Fibroblast of skin of left biceps (primary cell): ENCODE data around the gene ELMOD1.

Experiments
- DNase-seq, 2 experiments: peaks; one replicate each; pipeline ENCODE4 v3.0.0-alpha.2; 2013; ENCODE audit warnings: low read depth in 2 of 2

ELMOD1 gene

DNA sequence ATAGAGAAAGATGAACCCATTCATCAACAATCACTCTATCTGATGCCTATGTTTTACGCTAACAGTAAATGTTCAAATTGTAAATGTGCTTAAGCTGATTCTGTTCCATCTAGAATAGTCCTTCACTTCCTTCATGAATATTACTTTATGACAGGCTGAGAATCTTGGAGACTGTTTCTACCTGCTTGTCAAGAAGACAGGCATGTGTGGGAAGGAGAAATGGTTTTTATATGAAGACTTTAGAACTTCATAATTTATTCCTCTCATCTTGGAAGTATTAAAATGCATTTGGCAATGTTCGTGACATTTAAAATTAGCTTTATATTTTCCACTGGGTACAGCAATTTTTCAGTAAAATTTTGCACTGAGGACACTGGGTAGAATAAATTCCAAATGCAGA is 41.0 kb downstream of the ELMOD1 start:
- DNase-seq, result no peak

DNA sequence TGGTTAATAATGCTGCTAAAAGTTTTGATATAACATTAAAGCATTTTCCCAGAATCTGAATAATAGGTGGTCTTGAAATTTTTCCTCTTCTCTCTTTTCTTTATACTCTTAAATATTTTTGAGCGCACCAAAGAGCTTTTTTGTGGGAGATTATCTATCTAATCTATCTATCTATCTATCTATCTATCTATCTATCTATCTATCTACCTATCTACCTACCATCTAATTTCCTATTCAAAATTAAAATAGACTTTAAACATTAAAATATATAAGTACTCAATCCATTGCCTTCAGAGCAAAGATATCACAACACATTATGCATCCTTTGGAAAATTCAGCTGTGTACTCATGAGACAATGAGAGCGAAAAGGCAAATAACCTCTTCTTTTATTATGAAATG is 55.8 kb downstream of the ELMOD1 start:
- DNase-seq, result no peak

DNA sequence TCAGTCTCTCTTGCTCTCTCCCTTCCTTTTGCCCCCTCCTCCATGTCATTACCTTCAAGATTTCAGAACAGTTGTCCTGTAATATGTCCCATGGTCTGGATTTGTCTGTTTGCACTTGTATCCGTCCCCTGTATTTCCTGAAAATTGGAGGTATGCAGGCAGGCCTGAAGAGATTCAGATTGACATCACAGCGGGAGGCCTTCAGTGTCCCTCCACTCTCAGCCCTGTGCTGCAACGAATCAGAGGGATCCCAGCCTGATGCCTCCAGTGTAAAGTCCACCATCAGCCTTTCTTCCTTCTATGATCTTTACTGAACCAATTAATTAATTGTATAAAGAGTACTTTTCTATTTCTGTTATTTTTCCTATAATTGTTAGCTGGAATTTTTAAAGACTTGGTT is 57.3 kb downstream of the ELMOD1 start:
- no peak for DNase-seq

DNA sequence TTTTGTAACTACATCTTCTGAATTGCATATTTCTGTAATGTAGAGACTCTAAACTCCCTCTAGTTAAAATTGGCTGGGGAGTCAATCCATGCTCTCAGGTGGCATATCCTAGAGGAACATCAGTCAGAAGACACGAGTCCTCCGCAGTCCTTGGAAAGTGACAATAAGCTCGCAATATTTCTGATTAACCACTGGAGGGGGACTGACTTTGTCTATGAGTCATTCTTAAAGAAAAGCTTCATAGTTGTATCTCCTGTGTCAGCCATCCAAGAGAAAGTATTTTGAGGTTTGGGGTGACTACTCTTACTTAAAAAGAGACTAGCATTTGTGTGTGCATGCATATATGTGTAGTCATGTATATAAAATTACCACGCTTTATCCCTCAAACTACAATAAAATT is 60.7 kb downstream of the ELMOD1 start:
- no peak for DNase-seq

DNA sequence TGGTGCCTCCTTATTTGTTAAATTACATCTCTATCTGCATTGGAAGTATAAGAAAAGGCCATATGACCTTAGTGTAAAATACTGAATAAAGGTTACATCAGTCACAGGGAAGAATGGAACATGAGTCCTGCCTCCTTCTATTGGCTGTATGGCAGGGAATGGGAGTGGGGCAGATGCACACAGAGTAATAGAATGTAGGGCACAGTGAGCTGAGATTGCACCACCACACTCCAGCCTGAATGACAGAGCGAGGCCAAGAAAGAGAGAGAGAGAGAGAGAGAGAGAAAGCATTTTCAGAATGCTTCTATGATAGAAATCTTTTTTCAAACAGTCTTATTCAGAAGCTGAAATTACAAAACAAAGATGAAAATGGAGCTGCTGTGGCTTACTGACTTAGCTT is 62.1 kb downstream of the ELMOD1 start:
- DNase-seq, result no peak

DNA sequence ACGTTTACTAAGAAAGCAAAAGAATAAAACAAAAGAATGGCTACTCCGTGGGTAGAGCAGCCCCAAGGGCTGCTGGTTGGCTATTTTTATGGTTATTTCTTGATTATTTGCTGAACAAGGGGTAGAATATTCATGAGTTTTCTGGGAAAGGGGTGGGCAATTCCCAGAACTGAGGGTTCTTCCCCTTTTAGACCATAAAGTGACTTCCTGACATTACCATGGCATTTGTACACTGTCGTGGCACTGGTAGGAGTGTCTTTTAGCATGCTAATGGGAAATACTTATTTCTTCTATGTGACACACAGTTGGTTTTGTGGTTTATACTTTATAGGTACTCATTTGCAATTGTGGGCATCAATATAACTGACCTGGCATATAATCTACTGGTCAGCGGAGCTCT is 64.7 kb downstream of the ELMOD1 start:
- DNase-seq, result no peak

DNA sequence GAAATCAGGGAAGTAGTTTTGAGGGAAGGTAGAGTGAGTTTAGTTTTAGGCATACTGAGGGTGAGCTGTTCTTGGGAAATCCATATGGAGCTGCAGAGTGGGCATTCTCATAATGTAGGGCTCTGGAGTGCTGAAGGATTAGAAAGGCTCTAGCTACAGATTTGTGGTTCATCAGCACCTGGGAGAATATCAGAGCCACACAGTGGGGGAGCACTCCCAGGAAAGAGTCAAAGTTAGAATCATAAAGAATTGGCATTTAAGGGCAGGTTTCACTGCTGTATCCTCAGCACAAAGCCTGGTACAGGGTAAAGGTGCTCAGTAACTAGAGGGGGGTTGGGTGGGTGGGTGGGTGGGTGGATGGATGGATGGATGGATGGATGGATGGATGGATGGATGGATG is 68.4 kb downstream of the ELMOD1 start:
- no peak for DNase-seq

DNA sequence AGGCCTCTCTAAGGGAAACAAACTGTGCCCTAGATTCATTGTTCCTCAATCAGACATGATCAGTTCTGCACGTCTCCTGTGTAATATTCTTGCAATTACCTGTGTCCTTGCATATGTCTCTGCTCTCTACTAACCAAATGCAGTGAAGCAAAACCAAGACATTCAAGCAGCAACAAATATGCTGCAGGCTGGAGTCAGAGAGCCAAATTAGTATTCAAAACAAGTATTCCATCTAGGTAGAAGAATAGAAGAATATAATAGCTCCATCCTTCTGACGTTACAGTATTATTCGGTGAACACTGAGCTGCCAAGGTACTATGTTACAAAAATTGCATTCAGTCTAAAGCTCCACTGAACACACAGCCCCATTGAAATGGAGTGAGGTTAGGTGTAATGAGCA is 69.1 kb downstream of the ELMOD1 start:
- DNase-seq, result no peak

DNA sequence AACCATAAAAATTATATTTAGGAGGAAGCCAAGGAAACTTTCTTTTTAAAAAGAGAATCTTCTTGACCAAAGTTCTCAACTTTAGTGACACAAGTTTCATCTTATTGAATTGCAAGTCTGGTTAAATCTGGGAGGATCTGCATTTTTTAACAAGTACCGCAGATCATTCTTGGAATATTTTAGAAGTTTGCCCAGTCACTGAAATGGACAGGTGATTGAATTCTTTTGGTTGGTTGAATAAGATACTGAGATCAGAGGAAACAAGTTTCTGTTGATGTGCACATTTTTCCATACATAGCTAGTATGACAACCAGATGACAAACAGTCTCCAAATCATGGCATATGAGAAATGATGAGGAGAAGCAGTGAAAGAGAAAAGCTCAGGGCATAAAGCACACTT is 70.7 kb downstream of the ELMOD1 start:
- DNase-seq, result no peak

DNA sequence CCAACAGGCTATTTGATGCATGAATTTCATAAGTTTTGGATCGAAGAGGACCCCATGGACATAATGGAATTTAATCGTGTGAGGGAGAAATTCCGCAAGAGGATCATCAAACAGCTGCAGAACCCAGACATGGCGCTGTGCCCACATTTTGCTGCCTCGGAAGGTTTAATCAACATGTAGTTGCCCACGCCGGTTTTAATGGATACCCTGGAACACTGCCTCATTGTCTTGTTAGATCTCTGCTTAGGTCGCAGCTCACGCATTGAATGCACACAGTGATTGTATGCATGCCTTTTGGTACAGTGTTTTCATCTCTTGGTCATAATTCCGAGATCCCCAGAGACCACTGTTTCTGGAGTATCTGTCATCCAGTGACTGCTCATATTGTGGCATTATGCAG is 74.1 kb downstream of the ELMOD1 start:
- DNase-seq, result no peak

DNA sequence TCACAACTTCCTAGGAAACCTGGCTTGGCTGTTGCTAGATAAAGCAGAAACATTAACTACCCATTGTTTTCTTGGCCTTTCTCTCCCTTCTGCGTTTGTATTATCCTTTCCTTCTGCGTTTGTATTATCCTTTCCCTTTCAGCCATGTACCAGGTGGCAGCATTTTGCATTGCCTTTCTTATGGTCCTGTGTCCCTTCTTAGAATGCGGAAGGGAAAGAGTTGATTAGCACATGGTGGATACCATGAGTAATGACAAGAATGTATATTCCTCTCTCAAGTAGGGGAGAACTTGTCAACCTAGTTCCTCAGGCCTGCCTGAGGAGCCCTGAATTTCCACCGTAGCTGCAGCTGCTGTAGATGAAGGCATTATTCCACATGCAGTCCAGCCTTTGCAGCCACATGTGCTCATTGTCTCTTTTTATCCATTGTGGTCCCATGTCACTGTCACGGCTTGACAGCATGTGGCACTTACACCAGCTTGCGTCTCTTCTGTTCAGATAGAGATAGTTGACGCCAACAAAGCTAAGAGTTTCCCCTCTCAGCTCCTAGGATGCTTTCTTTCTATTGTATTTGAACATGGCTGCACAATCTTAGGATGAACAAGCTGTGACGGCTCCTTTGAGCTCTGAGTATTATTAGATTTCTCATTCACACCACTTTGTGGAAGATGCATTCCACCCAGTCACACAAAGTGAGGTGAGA is 76.1 kb downstream of the ELMOD1 start:
- DNase-seq, result no peak

DNA sequence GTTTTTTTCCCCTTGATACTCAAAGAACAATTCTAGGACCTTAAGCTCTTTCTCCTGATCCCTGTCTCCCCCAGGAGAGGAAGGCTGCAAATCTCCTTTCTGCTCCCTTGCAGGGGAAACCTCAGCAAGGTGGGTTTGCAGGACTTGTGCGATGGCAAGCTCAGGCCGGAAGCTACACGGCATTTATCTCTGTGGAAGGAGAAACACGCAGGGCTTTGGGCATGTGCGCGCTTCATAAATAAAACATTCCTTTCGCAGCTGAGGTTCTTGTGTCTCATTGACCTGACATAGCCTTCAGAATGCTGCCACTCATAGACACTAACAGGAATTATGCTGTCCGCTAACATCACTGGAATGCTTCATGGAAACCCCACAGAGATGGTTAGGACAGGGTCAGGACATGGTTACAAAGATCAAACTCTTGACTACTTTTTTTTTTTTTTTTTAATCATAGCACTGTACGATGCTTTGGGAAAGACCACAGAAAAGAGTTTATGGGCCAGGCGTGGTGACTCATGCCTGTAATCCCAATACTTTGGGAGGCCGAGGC is 78.3 kb downstream of the ELMOD1 start:
- DNase-seq, result no peak

DNA sequence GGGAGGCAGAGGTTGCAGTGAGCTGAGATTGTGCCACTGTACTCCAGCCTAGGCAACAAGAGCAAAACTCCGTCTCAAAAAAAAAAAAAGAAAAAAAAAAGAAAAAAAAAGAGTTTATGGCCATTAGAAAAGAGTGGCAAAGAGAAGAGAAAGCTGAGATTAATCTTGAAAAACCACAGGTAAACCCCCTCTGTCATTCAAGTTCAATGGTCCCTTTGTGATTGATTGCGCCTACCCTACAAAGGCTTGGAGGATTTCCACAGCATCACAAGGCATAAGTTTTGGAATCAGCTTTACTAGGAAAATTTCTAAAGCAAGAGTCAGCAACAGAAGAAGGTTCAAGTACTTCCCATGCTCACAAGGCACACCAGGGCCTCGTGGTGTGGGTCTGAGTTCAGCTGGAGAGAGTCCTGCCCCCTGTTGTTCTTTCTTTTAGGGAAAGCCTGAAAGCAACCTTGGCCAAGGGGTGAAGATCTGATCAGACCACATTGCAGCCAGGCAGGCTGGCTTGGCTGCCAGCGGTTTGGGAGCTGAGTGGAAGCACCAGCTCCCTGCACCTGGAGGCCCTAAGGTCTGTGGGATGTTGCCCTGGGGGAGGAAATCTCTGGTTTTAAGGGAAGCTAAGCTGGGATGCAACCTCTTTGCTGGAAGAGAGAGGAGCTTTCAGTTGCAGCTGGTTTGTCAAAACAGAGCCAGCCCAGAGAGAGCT is 79.1 kb downstream of the ELMOD1 start:
- DNase-seq, result no peak

DNA sequence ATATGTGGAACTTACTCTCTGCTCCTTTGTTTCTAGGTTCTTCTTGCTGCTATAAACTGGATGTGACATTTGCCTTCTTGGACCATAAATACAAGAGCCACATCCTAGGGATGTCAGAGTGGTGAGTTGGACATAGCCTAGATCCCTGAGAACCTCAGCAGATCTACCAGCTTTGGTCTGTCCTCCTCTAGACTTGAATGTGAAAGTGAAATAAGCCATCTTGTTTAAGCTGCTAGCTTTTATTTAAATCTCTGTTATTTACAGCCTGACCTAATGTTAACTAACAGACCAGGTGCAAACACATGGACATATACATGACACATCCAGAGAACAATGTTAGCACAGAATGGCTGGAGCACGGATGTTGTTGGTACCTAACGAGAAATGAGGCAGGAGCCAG is 85.0 kb downstream of the ELMOD1 start:
- DNase-seq, result no peak

DNA sequence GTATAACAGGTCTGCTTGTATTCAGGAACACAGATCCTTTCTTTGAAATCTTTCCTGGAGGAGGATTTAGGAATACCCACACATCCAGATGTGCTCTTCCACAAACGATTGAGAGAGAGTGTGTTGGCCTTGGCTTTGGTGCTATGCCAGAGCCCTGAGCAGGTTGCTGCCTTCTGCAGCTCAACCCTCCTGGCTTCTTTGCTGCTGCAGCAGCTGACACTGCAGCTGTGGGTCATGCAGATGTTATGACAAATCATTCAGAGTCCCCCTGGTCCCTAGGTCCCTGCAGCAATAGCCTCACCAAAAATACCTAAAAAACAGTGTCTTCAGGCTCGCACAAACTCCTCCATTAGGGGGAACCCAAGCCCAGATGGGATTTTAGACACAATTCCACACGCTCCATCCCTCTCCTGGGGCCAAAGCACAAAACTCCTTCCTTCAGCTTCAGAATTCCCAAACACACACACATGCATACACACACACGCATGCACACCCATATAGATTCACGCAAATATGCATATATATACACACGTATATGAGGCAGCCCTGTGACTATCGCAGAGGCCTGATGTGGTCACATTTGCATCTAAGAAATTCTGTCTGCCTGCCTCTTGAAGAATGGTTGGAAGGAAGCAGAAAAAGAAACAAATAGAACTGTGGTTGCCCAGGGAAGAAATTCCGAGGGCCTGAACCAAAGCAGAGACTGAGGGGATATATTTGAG is 85.5 kb downstream of the ELMOD1 start:
- no peak for DNase-seq

DNA sequence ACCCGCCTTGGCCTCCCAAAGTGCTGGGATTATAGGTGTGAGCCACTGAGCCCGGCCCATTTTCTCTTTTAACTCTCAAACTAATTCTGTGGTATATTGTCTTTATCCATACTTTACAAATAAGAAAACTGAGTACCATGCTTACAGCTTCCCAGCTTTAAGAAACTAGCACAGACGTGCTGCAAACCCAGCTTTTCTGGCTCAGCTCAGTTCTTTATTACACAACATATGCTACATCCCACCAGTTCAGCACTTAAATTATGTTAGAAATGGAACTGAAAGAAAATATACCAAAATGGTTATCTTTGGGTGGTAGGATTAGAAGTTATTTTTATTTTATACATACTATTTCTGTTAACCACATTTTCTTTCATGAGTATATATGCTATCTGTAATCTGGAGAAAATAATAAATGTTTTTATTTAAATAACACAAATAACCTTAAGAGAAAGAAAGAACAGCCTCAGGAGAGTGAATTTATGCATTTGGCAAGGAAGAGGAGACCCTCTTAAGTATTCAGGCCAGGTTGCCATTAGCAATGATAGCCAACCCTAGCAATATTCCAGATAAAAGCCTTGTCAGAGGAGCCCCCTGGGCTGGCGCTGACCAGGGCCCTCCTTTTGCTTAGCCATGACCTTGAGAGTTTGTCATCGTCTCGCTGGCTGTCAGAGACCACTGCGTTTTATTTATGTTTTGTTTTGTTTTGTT is 87.1 kb downstream of the ELMOD1 start:
- no peak for DNase-seq

DNA sequence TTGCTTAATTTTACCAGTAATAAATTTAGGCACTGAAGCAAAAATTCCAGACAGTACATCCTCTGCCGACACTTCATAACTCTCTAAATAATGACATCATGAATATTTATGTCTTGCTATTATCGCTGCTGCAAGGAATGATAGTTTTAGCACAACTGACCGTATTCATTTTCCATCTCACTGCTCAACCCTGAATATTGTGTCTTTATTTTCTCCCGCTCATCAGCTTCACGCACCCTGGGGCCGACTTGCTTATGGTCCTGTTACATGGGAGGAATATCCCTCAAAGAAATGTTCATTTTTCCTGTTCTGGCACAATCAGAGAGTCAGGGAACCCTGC is 87.7 kb downstream of the ELMOD1 start:
- no peak for DNase-seq

DNA sequence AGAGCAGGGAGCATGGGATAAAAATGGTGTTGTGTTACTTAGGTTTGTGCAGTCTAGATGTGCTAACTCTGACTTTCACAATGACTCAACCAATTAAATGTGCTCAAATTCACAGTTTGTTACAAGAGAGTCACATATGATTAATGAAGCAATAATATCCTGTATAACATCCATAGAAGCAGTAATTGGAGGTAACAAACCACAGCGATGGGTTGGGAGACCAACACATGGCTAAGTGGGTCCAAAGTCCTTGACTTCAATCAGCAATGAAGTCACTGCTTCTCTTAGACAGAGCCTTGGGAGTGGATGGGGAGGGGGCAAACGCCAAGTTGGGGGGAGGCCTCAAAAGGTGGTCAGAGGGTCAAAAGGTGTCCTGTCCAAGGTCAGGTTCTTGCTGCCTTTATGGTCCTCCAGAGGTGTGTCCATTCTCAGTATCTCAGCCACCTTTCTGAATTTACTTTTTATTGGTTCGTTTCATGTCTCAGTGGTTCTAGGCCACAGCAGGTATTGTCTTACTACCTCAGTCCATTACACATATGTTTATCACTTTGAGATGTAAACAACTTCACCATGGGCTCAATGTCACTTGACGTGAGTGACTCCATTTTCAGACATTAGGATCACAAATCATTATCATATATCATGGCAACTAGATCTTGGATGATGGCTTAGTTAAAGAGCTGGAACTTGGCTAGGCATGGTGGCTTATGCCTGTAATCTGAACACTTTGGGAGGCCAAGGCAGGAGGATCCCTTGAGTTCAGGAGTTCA is 88.5 kb downstream of the ELMOD1 start:
- no peak for DNase-seq

DNA sequence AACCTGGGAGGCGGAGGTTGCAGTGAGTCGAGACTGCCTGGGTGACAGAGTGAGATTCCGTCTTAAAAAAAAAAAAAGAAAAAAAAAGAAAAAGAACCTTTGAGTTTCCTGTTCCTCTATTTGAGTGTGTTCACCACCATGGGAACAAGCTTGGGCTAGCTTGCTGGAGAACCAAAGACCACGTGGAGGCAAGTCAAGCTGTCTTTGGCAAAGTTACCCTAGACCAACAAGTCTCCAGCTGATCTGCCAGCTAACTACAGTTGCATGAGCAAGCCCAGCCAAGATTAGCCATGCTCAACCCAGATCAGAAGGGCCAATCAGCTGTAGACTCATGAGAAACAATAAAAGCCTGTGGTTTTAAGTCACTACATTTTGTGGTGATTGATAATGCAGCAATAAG is 91.2 kb downstream of the ELMOD1 start:
- no peak for DNase-seq

DNA sequence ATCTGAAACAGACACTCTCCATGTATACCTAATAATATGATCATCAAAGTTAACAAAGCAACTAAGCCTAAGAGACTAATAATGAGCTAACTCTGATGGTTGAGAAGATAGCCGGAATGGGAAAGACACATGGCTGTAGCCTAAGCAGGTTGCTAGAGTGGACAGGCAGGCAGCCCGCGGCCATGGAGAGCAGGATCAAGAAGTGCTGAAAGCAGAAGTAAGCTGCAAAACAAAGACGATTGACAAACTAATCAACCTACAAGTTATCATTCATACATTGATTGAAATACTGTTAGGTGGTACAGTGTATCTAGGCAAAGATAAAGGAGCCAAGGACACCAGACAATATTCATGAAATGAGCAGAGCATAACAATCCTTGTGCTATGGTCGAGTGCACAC is 91.6 kb downstream of the ELMOD1 start:
- DNase-seq, result no peak

DNA sequence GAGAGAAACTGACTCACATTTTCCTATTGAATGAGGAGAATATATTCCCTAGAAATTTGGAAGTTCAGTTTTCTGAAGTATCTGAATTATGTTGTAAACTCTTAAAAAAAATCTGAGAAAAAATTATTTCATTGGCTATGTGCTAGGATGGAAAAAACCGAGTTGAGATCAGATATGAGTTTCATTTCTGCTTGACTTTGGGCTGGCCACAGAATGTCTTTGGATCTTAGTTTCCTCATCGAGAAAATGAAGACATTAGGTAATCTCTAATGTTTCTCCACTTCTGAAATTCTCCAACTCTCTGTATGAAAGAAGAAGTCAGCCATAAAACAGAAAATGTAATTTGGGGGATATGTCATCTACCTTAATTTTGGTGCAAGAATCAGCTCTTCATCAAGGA is 92.1 kb downstream of the ELMOD1 start:
- DNase-seq, result no peak

DNA sequence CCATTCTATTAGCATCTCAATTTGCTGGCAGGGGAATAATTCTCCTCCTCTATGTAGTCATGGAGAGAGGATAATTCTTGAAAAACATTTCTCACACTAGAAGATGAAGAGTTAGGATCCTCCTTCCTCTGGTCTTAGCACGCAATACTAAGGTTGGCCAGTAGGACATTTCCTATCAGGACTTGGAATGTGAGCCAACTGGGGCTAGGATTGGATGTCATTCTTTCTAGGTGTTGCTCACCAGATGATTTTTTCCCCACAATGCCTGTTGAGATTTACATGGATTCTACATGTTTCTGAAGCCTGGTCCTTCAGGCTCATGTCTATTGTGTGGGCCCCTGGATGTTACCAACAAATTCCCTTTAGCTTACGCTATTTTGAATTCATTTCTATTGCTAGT is 92.9 kb downstream of the ELMOD1 start:
- no peak for DNase-seq
